ENCODE results near the gene WLS. TPM values are rescaled to one million over a fixed set of nuclear protein-coding genes. Genes with fewer than 3 reads are reported as not detected.
A peak's percentile ranks its signal among the peaks of the same experiment; 100 is the strongest.

The WLS gene
- total RNA-seq, 1 donor from 2014 or later, result 306 TPM

DNA sequence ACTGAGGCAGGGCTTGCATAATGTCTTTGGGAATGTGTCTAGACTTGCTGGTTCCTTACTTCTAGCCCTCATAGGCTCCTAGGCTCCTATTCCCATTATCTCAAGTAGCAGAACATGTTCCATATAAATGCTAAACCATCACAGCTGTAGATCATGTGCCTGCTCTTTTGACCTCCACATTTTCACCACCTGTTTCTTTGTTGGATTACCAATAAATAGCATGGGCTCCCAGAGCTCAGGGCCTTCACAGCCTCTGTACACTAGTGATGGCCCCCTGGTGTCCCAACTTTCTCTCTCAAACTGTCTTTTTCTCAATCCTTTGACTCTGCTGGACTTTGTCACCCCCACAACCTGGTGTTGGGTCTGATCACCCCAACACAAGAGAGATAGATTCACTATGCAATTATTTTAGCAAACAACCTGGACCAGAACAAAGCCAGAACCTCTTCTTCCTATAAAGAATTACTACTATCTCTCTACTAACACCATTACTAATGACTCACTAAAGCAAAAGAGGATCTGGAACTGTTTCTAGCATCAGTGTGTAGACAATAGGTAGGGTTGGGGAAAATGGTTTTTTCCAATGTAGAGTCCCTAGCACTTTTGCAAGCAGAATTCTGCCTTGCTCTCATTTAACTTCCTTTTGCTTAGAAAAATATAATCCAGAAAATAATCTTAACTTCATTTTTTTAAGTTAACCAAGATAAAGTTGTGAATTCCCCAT, 51.7 kb downstream of the WLS start:
- TF ChIP-seq CTCF (conservative IDR thresholded peaks at IDR 0.05), result no peak
- peaks cover 23% of the 10 kb centered on the region for H3K4me1 Mint-ChIP-seq (ENCODE audit: unreplicated experiment)

DNA sequence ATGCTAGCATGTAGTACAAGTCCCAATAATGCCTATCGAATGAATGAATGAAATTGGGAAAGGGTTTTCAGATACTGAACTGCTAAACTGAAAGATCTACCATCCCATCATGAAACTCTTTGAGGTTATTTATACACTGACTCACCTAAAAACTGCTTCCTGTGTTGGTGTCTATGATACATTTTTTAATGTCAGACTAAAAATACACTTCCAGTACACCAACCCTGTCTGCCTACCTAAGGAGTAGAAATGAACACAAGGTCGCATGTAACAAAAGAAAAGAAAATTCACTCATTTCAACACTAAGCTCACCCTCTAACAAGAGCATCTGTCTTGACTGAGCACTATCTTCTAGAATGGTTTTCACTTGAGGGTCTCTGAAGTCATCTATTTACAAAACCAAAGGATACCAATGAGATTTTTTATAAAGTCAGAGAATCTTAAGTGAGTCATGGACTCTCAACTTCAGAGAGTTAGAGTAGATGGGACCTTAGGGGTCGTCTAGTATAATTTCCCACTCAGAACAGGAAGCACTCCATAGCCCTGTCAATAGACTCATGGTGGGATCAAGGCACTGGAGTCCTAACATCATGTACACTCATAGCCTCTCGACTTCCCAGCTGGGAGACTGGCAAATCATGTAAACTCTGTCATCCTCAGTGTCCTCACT, 53.4 kb downstream of the WLS start:
- TF ChIP-seq CTCF (conservative IDR thresholded peaks at IDR 0.05), result no peak
- Mint-ChIP-seq H3K27ac (no peak overlapping the region), H3K9me3 (peaks cover 7% of the 10 kb centered on the region), H3K4me3 (peak overlapping the region; percentile 53), H3K4me1 (ENCODE audit: unreplicated experiment) (peaks cover 36% of the 10 kb centered on the region), H3K27me3 (no peaks in the 10 kb centered on the region), H3K36me3 (peaks cover 49% of the 10 kb centered on the region)
- no peak for DNase-seq (ENCODE audit: extremely low spot score, unreplicated experiment)

More for the DNA sequence above, 51.7 kb downstream of the WLS start:
- DNase-seq (ENCODE audit: extremely low spot score, unreplicated experiment), result no peak
- Mint-ChIP-seq H3K4me3 (no peak overlapping the region), H3K27me3 (no peaks in the 10 kb centered on the region), H3K9me3 (peaks cover 7% of the 10 kb centered on the region), H3K36me3 (peaks cover 56% of the 10 kb centered on the region), H3K27ac (no peak overlapping the region)

- Mint-ChIP-seq H3K4me1 (ENCODE audit: unreplicated experiment) (peaks cover 50% of the 10 kb centered on the region), H3K4me3 (peak overlapping the region; percentile 70), H3K36me3 (peaks cover 35% of the 10 kb centered on the region), H3K27me3 (no peaks in the 10 kb centered on the region), H3K27ac (peak overlapping the region; percentile 85), H3K9me3 (peaks cover 7% of the 10 kb centered on the region)
- no peak for TF ChIP-seq CTCF (conservative IDR thresholded peaks at IDR 0.05)
- DNase-seq (ENCODE audit: extremely low spot score, unreplicated experiment), result no peak
Observed at GRCh38 chr1:68175621-68176398, 56.5 kb downstream of the WLS start.

GRCh38 chr1:68174738-68175113, 57.6 kb downstream of the WLS start:
- Mint-ChIP-seq H3K4me1 (ENCODE audit: unreplicated experiment) (peaks cover 50% of the 10 kb centered on the region), H3K36me3 (peaks cover 34% of the 10 kb centered on the region), H3K9me3 (peaks cover 7% of the 10 kb centered on the region), H3K27ac (peak overlapping the region; percentile 75), H3K27me3 (no peaks in the 10 kb centered on the region), H3K4me3 (peak overlapping the region; percentile 73)
- DNase-seq (ENCODE audit: extremely low spot score, unreplicated experiment), result no peak
- TF ChIP-seq CTCF (conservative IDR thresholded peaks at IDR 0.05), result no peak

GRCh38 chr1:68173936-68174737, 58.2 kb downstream of the WLS start:
- peaks cover 4% of the 10 kb centered on the region for H3K9me3 Mint-ChIP-seq
- H3K4me3 Mint-ChIP-seq, result peak overlapping the region; percentile 73
- DNase-seq (ENCODE audit: extremely low spot score, unreplicated experiment), result no peak
- H3K27ac Mint-ChIP-seq, result peak overlapping the region; percentile 75
- peaks cover 46% of the 10 kb centered on the region for H3K4me1 Mint-ChIP-seq (ENCODE audit: unreplicated experiment)
- no peak for TF ChIP-seq CTCF (conservative IDR thresholded peaks at IDR 0.05)
- H3K36me3 Mint-ChIP-seq, result peaks cover 33% of the 10 kb centered on the region
- H3K27me3 Mint-ChIP-seq, result no peaks in the 10 kb centered on the region

All from type B pancreatic cell (in vitro differentiated cells).